Neuronal stem cell (in vitro differentiated cells): ENCODE results near the gene SMCO3.
"Not testable (repeated sequence)": the region's sequence is repeated elsewhere in the genome, so short reads cannot be mapped to it uniquely, and the experiment has no call there.

ENCODE experiments used
- DNase-seq: peaks from one replicate; pipeline ENCODE4 v3.0.0-alpha.2; 2013; ENCODE audit warnings: low spot score
- H2AFZ ChIP-seq: one replicate; pipeline ENCODE4 v1.6.1; 2013; ENCODE audit warnings: mild to moderate bottlenecking, low read length, inconsistent platforms
- H2AK5ac ChIP-seq: 2 replicates; pipeline ENCODE4 v1.6.1; 2013; ENCODE audit warnings: low read depth, mild to moderate bottlenecking, inconsistent platforms, low read length, moderate library complexity, mixed read lengths
- H2BK120ac ChIP-seq: 2 replicates; pipeline ENCODE4 v1.6.1; 2013; ENCODE audit warnings: low read depth, mild to moderate bottlenecking, inconsistent platforms, low read length, moderate library complexity, mixed read lengths
- H2BK12ac ChIP-seq: one replicate; pipeline ENCODE4 v1.6.1; 2013; ENCODE audit warnings: low read length, inconsistent platforms
- H2BK15ac ChIP-seq: 2 replicates; pipeline ENCODE4 v1.6.1; 2013; ENCODE audit warnings: mild to moderate bottlenecking, low read length, inconsistent platforms, mixed read lengths
- H2BK5ac ChIP-seq: one replicate; pipeline ENCODE4 v1.6.1; 2013; ENCODE audit warnings: inconsistent platforms, mild to moderate bottlenecking, low read length, moderate library complexity
- H3K14ac ChIP-seq: one replicate; pipeline ENCODE4 v1.6.1; 2013; ENCODE audit warnings: low read length, inconsistent platforms
- H3K18ac ChIP-seq: 2 replicates; pipeline ENCODE4 v1.6.1; 2013; ENCODE audit warnings: low read length, inconsistent platforms
- H3K23ac ChIP-seq: 2 replicates; pipeline ENCODE4 v1.6.1; 2013; ENCODE audit warnings: low read depth, mild to moderate bottlenecking, mixed read lengths, low read length, inconsistent platforms; ENCODE audit not compliant: poor library complexity
- H3K27ac ChIP-seq: replicated peaks from 3 replicates; pipeline ENCODE4 v1.5.1; 2013; ENCODE audit warnings: low read length, inconsistent platforms
- H3K27me3 ChIP-seq, 3 experiments: 2 replicates each; pipeline ENCODE4 v1.6.1; 2013; ENCODE audit warnings: low read length in 3 of 3, mild to moderate bottlenecking in 2 of 3, inconsistent platforms in 1 of 3, low read depth in 1 of 3, mixed read lengths in 1 of 3, moderate library complexity in 1 of 3; ENCODE audit not compliant: control insufficient read depth in 3 of 3, insufficient read depth in 3 of 3
- H3K36me3 ChIP-seq, 2 donors: replicated peaks in 1 of 2; 2 replicates each; pipeline ENCODE4 v1.6.1; 2013; ENCODE audit warnings: low read length in 2 of 2; ENCODE audit not compliant: control insufficient read depth in 2 of 2, insufficient read depth in 2 of 2
- H3K4ac ChIP-seq: 2 replicates; pipeline ENCODE4 v1.6.1; 2013; ENCODE audit warnings: inconsistent platforms, mild to moderate bottlenecking, low read length, moderate library complexity
- H3K4me1 ChIP-seq, 2 donors: 1 replicate in 1 of 2; 2 replicates in 1 of 2; pipeline ENCODE4 v1.6.1; 2013; ENCODE audit warnings: low read length in 2 of 2, low read depth in 1 of 2; ENCODE audit not compliant: control insufficient read depth in 2 of 2, insufficient read depth in 1 of 2
- H3K4me2 ChIP-seq: one replicate; pipeline ENCODE4 v1.6.1; 2013; ENCODE audit warnings: mild to moderate bottlenecking, low read length, inconsistent platforms; ENCODE audit not compliant: insufficient read depth, poor library complexity, severe bottlenecking
- H3K4me3 ChIP-seq, 2 donors: 2 replicates each; pipeline ENCODE4 v1.5.1; 2013; ENCODE audit warnings: low read length in 2 of 2, mild to moderate bottlenecking in 2 of 2, inconsistent platforms in 1 of 2, moderate library complexity in 1 of 2
- H3K79me1 ChIP-seq: one replicate; pipeline ENCODE4 v1.6.1; 2013; ENCODE audit warnings: low read depth, mild to moderate bottlenecking, inconsistent platforms, low read length, moderate library complexity
- H3K9ac ChIP-seq: one replicate; pipeline ENCODE4 v1.6.1; 2013; ENCODE audit warnings: mild to moderate bottlenecking, low read depth, low read length, inconsistent platforms; ENCODE audit not compliant: poor library complexity
- H3K9me3 ChIP-seq, 2 donors: replicated peaks in 1 of 2; 2 replicates each; pipeline versions ENCODE3 to v1.6.1; 2013; ENCODE audit warnings: low read length in 2 of 2, mild to moderate bottlenecking in 2 of 2, inconsistent platforms in 1 of 2, low read depth in 1 of 2, mixed read lengths in 1 of 2, moderate library complexity in 1 of 2; ENCODE audit not compliant: control insufficient read depth in 2 of 2, insufficient read depth in 1 of 2
- H4K8ac ChIP-seq: one replicate; pipeline ENCODE4 v1.6.1; 2013; ENCODE audit warnings: low read depth, mild to moderate bottlenecking, inconsistent platforms, low read length, moderate library complexity
- H4K91ac ChIP-seq: one replicate; pipeline ENCODE4 v1.6.1; 2013; ENCODE audit warnings: low read length, low read depth, mild to moderate bottlenecking, inconsistent platforms; ENCODE audit not compliant: poor library complexity
- WGBS, 2 donors: extraction: QIAGEN DNeasy Blood & Tissue Kit; methylation state at CpG; one replicate each; pipeline ENCODE4 v1.1.7; 2013; ENCODE audit warnings: missing lambda C conversion rate in 2 of 2, mixed read lengths in 1 of 2; ENCODE audit not compliant: insufficient read length in 2 of 2, insufficient replicate concordance in 1 of 2; ENCODE audit errors: extremely low coverage in 2 of 2; 5-methylcytosine and 5-hydroxymethylcytosine counted together

Gene SMCO3

GRCh38 chr12:14765398-14765797 lies 48.6 kb downstream of the SMCO3 start:
- Histone ChIP-seq H3K36me3 (no peaks in the 10 kb centered on the region), H2BK5ac (no peak overlapping the region)

GRCh38 chr12:14759711-14760280 lies 54.2 kb downstream of the SMCO3 start:
- H3K4me2 ChIP-seq, H3K79me1 ChIP-seq, H3K4ac ChIP-seq, H3K14ac ChIP-seq, H2AFZ ChIP-seq, H3K18ac ChIP-seq, DNase-seq, H3K23ac ChIP-seq, H2BK5ac ChIP-seq, H2AK5ac ChIP-seq, H3K9ac ChIP-seq, H3K27me3 ChIP-seq, H3K9me3 ChIP-seq, H3K4me1 ChIP-seq, H2BK12ac ChIP-seq, H3K36me3 ChIP-seq, H3K4me3 ChIP-seq, H2BK120ac ChIP-seq, H3K27ac ChIP-seq, H4K8ac ChIP-seq, H2BK15ac ChIP-seq, H4K91ac ChIP-seq: not testable (repeated sequence)
- no CpG with 5 or more reads among the region's 6 CpGs for WGBS, 2 donors

More at GRCh38 chr12:14765398-14765797, 48.6 kb downstream of the SMCO3 start:
- no peak overlapping the region for H3K4me3 ChIP-seq
- H2BK12ac ChIP-seq: no peak overlapping the region
- H3K27me3 ChIP-seq: no peaks in the 10 kb centered on the region
- no peak overlapping the region for H2AK5ac ChIP-seq
- H3K79me1 ChIP-seq: peaks cover 4% of the 10 kb centered on the region
- H2AFZ ChIP-seq: no peak overlapping the region
- no peak overlapping the region for H3K23ac ChIP-seq
- H3K9ac ChIP-seq: no peak overlapping the region
- peaks cover 0 to 3% of the 10 kb centered on the region in 2 donors for H3K9me3 ChIP-seq
- no peak overlapping the region for H3K14ac ChIP-seq
- H2BK120ac ChIP-seq: no peak overlapping the region
- no peak overlapping the region for H4K8ac ChIP-seq
- H3K27ac ChIP-seq: no peak overlapping the region
- H4K91ac ChIP-seq: no peak overlapping the region
- H3K18ac ChIP-seq: no peak overlapping the region
- H2BK15ac ChIP-seq: no peak overlapping the region
- no CpG with 5 or more reads among the region's 2 CpGs for WGBS, 2 donors
- no peak overlapping the region for H3K4me2 ChIP-seq
- peaks cover 0 to 4% of the 10 kb centered on the region in 2 donors for H3K4me1 ChIP-seq
- no peak overlapping the region for H3K4ac ChIP-seq
- DNase-seq: no peak

- H2BK12ac ChIP-seq: no peak overlapping the region
- H4K8ac ChIP-seq: no peak overlapping the region
- H3K27me3 ChIP-seq: no peaks in the 10 kb centered on the region
- WGBS, 2 donors: no CpG with 5 or more reads among the region's 17 CpGs
- H4K91ac ChIP-seq: no peak overlapping the region
- H2BK120ac ChIP-seq: no peak overlapping the region
- H3K36me3 ChIP-seq: no peaks in the 10 kb centered on the region
- no peak overlapping the region for H3K23ac ChIP-seq
- no peak overlapping the region for H3K4ac ChIP-seq
- no peak overlapping the region for H3K18ac ChIP-seq
- no peaks in the 10 kb centered on the region for H3K4me1 ChIP-seq
- H3K9me3 ChIP-seq: peaks cover 1 to 3% of the 10 kb centered on the region in 2 donors
- H3K4me2 ChIP-seq: no peak overlapping the region
- no peak overlapping the region for H3K14ac ChIP-seq
- no peak overlapping the region for H3K9ac ChIP-seq
- H2AK5ac ChIP-seq: no peak overlapping the region
- H3K27ac ChIP-seq: no peak overlapping the region
- H3K79me1 ChIP-seq: no peaks in the 10 kb centered on the region
- H2BK15ac ChIP-seq: no peak overlapping the region
- no peak overlapping the region for H2BK5ac ChIP-seq
- H3K4me3 ChIP-seq: no peak overlapping the region
- peak overlapping the region; percentile 69 for H2AFZ ChIP-seq
- DNase-seq: no peak
These were observed 57.4 kb downstream of the SMCO3 start for GRCh38 chr12:14756334-14757143.
